ENCODE measurements around the gene POFUT2.

POFUT2 gene

DNA sequence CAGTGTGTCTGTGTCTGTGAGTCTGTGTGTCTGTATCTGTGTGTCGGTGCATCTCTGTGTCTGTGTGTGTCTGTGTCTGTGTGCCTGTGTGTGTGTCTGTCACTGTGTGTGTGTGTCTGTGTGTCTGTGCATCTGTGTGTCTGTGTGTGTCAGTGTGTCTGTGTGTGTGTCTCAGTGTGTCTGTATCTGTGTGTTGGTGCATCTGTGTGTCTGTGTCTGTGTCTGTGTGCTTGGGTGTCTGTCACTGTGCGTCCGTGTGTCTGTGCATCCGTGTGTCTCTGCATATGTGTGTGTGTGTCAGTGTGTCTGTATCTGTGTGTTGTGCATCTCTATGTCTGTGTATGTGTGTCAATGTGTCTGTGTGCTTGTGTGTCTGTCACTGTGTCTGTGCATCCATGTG is 44.7 kb upstream of the POFUT2 start:
- Histone ChIP-seq H3K4me1 (ENCODE audit: insufficient read depth, low read length, severe bottlenecking) (no peaks in the 10 kb centered on the region), H3K9ac (ENCODE audit: low read length) (no peak overlapping the region), H3K9me2 (ENCODE audit: low read depth, low read length) (no peaks in the 10 kb centered on the region), H3K36me3 (ENCODE audit: insufficient read depth, low read length) (no peaks in the 10 kb centered on the region), H3K9me3 (ENCODE audit: low read length) (no peaks in the 10 kb centered on the region), H4K20me1 (ENCODE audit: insufficient read depth, low read length) (no peaks in the 10 kb centered on the region), H3K79me2 (ENCODE audit: insufficient read depth, low read length) (no peaks in the 10 kb centered on the region), H3K4me3 (ENCODE audit: low read depth, low read length, poor library complexity, severe bottlenecking) (no peak overlapping the region), H3K27me3 (ENCODE audit: insufficient read depth, low read length) (no peaks in the 10 kb centered on the region), H3K27ac (ENCODE audit: low read depth, low read length, poor library complexity, severe bottlenecking) (no peak overlapping the region), H3K4me2 (ENCODE audit: low read length) (no peak overlapping the region), H2AFZ (ENCODE audit: low read length) (no peak overlapping the region), H3F3A (ENCODE audit: insufficient read depth, low read length) (no peaks in the 10 kb centered on the region)
- no peak for TF ChIP-seq EZH2 (IDR thresholded peaks at IDR 0.05; ENCODE audit: borderline replicate concordance, low read length)
- TF ChIP-seq, protein P1, sequence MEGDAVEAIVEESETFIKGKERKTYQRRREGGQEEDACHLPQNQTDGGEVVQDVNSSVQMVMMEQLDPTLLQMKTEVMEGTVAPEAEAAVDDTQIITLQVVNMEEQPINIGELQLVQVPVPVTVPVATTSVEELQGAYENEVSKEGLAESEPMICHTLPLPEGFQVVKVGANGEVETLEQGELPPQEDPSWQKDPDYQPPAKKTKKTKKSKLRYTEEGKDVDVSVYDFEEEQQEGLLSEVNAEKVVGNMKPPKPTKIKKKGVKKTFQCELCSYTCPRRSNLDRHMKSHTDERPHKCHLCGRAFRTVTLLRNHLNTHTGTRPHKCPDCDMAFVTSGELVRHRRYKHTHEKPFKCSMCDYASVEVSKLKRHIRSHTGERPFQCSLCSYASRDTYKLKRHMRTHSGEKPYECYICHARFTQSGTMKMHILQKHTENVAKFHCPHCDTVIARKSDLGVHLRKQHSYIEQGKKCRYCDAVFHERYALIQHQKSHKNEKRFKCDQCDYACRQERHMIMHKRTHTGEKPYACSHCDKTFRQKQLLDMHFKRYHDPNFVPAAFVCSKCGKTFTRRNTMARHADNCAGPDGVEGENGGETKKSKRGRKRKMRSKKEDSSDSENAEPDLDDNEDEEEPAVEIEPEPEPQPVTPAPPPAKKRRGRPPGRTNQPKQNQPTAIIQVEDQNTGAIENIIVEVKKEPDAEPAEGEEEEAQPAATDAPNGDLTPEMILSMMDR (IDR thresholded peaks at IDR 0.05; ENCODE audit: low read length), result no peak

DNA sequence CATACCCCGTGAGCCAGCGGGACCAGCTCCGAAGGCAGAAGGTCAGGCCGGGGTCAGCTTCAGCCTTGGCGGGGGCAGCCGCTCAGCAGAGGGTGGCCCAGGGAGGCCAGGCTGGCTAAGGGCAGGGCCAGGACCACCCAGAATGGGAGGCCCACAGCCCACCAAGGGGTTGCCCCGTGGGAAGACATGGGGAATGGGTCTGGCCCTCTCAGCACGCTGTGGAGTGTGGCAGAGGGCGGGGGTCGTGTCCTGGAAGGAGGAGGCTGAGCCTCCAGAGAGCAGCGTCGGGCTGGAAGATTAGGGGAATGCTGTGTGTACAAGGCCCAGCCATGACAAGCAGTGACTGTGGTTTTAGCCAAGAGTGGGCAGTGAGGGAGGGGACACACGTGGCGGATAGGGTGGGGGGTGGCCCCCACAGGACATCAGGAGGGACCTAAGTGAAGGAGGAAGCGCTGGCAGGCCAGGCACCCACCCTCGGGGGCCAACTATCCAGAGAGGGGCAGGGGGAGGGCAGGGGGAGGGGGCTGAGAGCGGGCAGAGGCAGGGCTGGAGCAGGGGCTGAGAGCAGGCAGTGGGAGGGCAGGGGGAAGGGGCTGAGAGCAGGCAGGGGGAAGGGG is 43.9 kb upstream of the POFUT2 start:
- H3K4me1 ChIP-seq (ENCODE audit: insufficient read depth, low read length, severe bottlenecking), result no peaks in the 10 kb centered on the region

DNA sequence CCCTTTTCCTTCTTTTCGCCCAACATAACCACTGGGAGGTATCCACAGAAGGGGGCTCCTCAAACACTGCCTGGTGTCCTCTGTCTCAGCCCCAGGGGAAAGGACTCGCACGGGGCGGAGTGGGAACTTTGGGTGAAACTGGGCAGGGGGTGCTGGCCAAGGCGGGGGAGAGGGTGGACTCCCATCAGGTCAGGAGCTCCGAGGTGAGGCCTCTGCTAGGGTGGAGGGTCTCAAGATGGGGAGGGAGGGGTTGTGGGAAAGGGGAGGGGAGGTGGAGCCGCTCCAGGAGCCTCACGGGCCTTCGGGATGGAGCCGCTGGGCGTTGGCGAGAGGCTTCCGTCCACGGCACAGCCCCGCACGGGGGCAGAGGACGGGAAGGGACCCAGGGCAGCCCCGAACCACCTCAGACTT is 43.2 kb upstream of the POFUT2 start:
- Histone ChIP-seq H3K9ac (ENCODE audit: low read length) (no peak overlapping the region), H3K4me1 (ENCODE audit: insufficient read depth, low read length, severe bottlenecking) (no peaks in the 10 kb centered on the region)

More for the DNA sequence above, 43.9 kb upstream of the POFUT2 start:
- no peak for TF ChIP-seq EZH2 (IDR thresholded peaks at IDR 0.05; ENCODE audit: borderline replicate concordance, low read length)
- TF ChIP-seq, protein P1 (IDR thresholded peaks at IDR 0.05; ENCODE audit: low read length), result no peak
- no peak overlapping the region for H2AFZ ChIP-seq (ENCODE audit: low read length)
- no peak overlapping the region for H3K27ac ChIP-seq (ENCODE audit: low read depth, low read length, poor library complexity, severe bottlenecking)
- H3K4me3 ChIP-seq (ENCODE audit: low read depth, low read length, poor library complexity, severe bottlenecking), result no peak overlapping the region
- no peaks in the 10 kb centered on the region for H3F3A ChIP-seq (ENCODE audit: insufficient read depth, low read length)
- H3K4me2 ChIP-seq (ENCODE audit: low read length), result no peak overlapping the region
- no peaks in the 10 kb centered on the region for H4K20me1 ChIP-seq (ENCODE audit: insufficient read depth, low read length)
- no peaks in the 10 kb centered on the region for H3K27me3 ChIP-seq (ENCODE audit: insufficient read depth, low read length)
- no peak overlapping the region for H3K9ac ChIP-seq (ENCODE audit: low read length)
- H3K9me3 ChIP-seq (ENCODE audit: low read length), result no peaks in the 10 kb centered on the region
- H3K9me2 ChIP-seq (ENCODE audit: low read depth, low read length), result no peaks in the 10 kb centered on the region
- no peaks in the 10 kb centered on the region for H3K36me3 ChIP-seq (ENCODE audit: insufficient read depth, low read length)
- H3K79me2 ChIP-seq (ENCODE audit: insufficient read depth, low read length), result no peaks in the 10 kb centered on the region

More for the DNA sequence above, 43.2 kb upstream of the POFUT2 start:
- Histone ChIP-seq H3K4me3 (ENCODE audit: low read depth, low read length, poor library complexity, severe bottlenecking) (no peak overlapping the region), H3K27me3 (ENCODE audit: insufficient read depth, low read length) (no peaks in the 10 kb centered on the region), H3K36me3 (ENCODE audit: insufficient read depth, low read length) (no peaks in the 10 kb centered on the region), H3K9me2 (ENCODE audit: low read depth, low read length) (no peaks in the 10 kb centered on the region), H3K79me2 (ENCODE audit: insufficient read depth, low read length) (no peaks in the 10 kb centered on the region), H3K9me3 (ENCODE audit: low read length) (no peaks in the 10 kb centered on the region), H3K27ac (ENCODE audit: low read depth, low read length, poor library complexity, severe bottlenecking) (no peak overlapping the region), H3K4me2 (ENCODE audit: low read length) (no peak overlapping the region), H4K20me1 (ENCODE audit: insufficient read depth, low read length) (no peaks in the 10 kb centered on the region), H2AFZ (ENCODE audit: low read length) (no peak overlapping the region), H3F3A (ENCODE audit: insufficient read depth, low read length) (no peaks in the 10 kb centered on the region)
- TF ChIP-seq, protein P1 (IDR thresholded peaks at IDR 0.05; ENCODE audit: low read length), result no peak
- no peak for TF ChIP-seq EZH2 (IDR thresholded peaks at IDR 0.05; ENCODE audit: borderline replicate concordance, low read length)

All from OCI-LY1 (cell line).